ENCODE data around the gene C9orf153. TPM values are rescaled to one million over a fixed set of nuclear protein-coding genes. Genes with fewer than 3 reads are reported as not detected.
"Not testable (repeated sequence)": the region's sequence is repeated elsewhere in the genome, so short reads cannot be mapped to it uniquely, and the experiment has no call there.

Gene C9orf153
- polyA plus RNA-seq (2014; cell fraction: cytosol; rRNA removed), result 0.12 TPM in 1 of 2 replicates, not detected in the other
- 0.55 TPM in 1 of 2 replicates, not detected in the other for polyA plus RNA-seq (2014; cell fraction: nucleus; rRNA removed)

- DNase-seq (ENCODE audit: low spot score), result peak; percentile 28
Observed at GRCh38 chr9:86259557-86259956, at the start of gene C9orf153. Gene C9orf153, minus strand, starts transcription at chr9:86259657. Its CDS starts 30,054 bp downstream, at chr9:86229603.

DNA sequence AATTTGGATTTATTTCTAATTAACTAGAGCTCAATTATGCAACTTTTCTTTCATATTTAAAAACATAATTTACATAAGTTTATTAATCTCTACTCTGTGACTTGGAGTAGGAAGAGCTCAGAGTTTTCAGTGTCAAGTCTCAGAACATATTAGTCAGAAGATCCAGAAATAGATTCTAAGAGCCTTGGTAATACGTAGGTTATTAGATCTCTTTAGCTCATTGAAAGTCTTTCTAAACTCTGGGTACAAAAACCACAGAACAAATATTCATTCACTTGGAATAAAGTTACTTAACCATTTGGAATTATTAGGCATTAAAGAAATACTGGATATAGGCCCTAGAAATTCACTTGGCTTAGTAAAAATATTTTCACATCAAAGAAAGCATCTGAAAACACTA, 49.2 kb upstream of the C9orf153 start:
- DNase-seq (ENCODE audit: low spot score), result no peak

DNA sequence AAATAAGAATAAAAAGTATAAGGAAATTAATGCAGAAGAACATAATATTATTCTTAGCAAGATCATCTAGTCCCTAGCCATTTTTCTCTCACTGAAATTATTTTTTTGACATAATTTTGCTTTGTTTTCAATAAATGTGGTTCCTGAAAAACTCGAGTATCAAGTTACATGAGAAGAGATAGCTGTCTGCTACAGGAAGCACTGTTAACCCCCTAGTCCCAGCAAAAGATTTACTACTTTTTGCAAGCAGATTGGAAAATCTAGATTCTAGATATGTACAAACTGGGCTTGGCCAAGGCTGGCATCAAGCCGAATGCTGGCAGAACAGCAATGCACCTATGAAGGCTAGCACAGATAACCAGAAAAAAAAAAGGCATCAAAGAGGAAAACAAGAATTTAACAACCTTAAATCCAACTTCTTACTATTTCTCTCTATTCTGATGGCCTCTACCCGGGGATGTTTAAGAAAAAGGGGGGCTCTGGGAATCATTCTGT, 44.8 kb upstream of the C9orf153 start:
- DNase-seq (ENCODE audit: low spot score), result no peak

DNA sequence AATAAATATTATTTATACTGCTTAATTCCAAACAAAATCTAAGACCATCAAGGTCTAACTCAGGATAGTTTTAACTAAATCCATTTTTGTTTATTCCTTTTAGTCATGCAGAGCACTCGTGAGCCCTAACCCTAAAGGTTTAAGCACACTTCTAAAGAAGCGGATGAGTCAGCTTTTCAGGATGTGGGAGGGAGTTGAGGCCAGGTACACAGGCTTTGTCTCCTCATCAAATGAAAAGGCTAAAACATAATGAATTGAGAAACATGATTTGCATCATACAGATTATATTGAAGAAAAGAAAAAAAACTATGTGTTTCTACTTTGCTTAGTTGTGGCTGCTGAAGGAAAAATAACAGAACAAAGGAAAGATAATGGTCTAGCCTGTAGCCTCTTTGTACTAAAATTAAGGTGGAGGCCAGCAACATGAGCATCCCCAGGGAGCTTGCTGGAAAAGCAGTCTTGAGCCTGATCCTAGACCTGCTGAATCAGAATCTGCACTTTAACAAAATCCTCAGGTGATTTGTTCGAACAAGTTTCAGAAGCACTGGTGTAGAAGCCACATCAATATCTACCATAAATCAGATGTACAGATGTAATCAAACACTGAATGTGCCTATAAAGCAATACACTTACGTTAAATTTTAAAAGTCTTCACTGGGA, 44.0 kb upstream of the C9orf153 start:
- no peak for DNase-seq (ENCODE audit: low spot score)

GRCh38 chr9:86301686-86302085, 42.2 kb upstream of the C9orf153 start:
- DNase-seq (ENCODE audit: low spot score), result no peak

GRCh38 chr9:86300701-86301100, 41.2 kb upstream of the C9orf153 start:
- DNase-seq (ENCODE audit: low spot score), result no peak

GRCh38 chr9:86298873-86299272, 39.4 kb upstream of the C9orf153 start:
- DNase-seq (ENCODE audit: low spot score), result no peak

DNA sequence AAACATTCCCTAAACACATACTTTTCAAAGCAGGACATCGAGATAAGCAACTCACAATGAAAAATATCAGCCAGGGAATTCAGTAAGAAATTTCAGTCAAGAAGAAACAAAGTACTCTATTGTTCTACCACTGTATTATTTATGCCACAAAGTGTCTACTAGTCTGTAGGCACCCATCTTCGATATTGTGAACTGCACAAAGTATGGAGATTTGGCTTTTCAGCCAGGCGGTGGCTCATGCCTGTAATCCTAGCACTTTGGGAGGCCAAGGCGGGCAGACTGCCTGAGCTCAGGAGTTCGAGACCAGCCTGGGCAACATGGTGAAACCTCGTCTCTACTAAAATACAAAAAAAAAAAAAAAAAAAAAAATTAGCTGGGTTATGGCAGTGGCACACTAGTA, 30.9 kb upstream of the C9orf153 start:
- DNase-seq (ENCODE audit: low spot score), result not testable (repeated sequence)

- DNase-seq (ENCODE audit: low spot score), result no peak
Observed at GRCh38 chr9:86288499-86289198, 29.2 kb upstream of the C9orf153 start.

DNA sequence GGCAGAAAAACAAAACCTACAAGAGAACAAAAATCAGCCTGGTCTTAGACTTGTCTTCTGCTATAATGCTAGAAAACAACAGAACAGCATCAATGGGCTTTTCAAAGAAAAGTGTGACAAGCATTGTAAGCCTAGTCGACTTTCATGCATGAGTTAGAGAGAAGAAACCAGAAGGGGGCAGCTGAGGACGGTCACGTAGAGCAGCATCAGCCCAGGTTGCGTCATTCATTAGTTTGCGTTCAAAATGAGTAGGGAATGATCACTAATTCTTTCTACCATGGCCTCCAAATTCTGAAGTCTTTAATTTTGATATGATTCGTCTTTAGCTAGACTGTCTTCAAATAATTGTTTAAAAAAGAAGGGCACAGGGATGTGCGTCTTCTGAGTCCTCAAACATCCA, 27.6 kb upstream of the C9orf153 start:
- DNase-seq (ENCODE audit: low spot score), result no peak

DNA sequence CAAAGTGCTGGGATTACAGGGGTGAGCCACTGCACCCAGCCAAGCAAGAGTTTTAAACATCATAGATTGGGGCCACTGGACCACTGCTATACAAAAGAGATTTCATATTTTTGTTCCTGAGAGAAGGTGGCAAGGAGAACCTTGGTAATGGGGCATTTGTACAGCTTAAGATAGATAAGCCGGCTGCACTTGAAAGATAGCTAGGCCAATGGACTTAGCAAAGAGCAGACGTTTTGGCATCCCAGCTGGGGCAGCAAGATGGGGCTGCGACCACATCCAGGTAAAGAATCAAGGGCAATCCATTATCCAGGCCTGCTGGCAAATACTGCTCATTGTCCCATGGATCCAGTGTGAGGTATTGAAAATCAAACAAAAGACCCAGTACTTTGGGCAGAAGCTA, 26.8 kb upstream of the C9orf153 start:
- DNase-seq (ENCODE audit: low spot score), result no peak

GRCh38 chr9:86285261-86285660, 25.8 kb upstream of the C9orf153 start:
- DNase-seq (ENCODE audit: low spot score), result no peak

DNA sequence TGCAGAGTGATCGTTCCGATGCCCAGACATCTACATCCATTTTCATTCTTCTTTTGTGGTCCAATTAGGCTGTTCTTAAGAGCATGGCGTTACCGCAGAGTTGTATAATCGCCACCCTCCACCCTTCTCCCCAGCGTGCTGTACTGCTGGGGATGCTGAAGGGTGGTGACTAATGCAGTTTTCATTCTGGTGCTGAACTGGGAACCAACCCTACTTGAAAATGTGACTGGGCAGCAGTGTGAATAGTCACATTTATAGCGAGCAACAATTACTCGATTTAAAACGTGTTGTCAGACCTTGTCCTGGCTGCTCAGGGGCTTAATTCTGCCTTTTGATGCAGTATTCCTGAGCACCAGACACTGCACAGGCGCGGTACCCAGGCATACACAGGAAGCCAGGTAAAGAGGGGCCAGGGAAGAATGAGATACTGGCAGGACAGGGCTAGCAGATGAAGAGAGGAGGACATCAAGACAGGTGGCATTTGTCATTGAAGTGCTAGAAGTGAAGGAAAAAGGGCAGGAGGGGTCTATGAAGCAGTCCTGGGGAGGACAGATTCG, 23.6 kb upstream of the C9orf153 start:
- no peak for DNase-seq (ENCODE audit: low spot score)

DNA sequence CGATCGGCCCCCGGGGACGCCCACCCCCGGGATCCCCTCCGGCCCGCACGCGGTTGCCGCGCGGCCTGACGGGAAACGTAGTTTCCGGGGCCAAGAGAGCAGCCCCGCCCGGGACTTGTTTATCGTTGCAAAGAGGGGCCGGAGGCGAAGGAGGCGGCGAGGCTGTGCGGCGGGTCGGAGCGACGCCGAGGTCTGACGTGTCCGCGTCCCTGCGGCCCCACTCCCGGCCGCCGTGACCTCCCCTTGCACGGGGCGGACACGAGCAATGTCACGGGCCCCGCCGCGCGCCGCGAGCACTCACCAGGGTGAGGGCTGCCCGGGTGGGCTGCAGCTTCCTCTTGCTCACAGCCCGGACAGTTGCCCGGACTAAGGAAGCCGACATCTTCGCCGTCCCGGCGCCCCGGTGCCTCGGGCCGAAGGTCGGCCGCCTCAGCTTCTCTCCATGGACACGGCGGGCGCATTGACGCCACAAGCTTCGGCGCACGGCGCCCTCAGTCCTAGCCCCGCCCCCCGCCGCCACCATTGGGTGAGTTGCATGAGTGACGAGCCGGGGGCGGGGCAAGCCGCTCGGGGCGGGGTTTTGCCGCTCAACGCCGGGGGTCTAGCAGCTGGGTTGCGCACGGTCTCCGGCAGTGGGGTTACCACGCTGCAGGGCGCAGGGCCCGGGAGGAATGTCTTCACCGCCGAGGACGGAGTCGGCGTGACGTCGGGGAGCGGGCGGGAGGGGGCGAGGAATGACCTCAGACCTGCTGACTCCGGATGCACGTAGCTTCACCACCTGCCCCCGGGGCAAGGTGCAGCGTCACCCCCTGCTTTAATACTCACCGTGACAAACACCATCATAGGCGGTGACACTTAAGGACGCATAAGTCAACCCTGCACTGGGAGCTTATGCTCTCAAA, 22.9 kb upstream of the C9orf153 start, which contains the start of gene ISCA1:
TSS of gene ISCA1 (minus strand) at position 462 of the 902 bp plus-strand sequence. CDS start at position 382, 80 bp downstream.
- peak; percentile 93 for DNase-seq (ENCODE audit: low spot score)

DNA sequence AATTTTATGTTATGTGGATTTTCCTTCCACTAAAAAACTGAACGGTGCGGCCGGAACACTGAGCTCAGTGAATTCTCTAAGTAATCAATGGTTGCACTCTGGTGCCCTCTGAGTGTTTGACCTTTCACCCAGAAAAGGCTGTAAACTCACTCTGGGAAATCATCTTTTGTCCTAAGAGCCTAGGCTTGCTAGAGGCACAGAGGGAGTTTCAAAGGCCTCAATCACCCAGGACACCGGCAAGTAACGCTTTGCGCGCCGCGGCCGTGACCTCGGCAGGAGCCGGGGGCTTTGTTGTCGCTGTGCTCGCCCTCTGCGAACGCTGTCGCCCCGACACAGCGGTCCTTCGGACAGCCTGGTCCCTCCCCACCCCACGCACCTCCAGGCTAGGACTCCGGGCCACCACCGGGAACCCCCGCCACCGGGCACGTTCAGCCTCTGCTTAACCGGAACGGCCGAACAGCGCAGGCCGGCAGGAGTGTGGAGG, 22.2 kb upstream of the C9orf153 start:
- DNase-seq (ENCODE audit: low spot score), result peak; percentile 60

DNA sequence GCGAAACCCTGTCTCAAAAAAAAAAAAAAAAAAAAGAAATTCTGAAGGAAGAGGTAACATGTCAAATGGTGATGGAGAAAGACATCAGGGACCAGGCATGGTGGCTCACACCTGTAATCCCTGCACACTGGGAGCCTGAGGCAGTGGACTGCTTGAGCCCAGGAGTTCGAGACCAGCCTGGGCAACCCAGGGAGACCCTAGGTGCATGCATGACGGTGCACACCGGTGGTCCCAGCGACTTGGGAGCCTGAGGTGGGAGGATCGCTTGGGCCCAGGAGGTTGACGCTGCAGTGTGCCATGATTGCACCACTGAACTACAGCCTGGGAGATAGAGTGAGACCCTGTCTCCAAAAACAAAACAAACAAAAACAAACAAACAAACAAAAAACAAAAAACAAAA, 21.1 kb upstream of the C9orf153 start:
- no peak for DNase-seq (ENCODE audit: low spot score)

GRCh38 chr9:86279839-86280238, 20.4 kb upstream of the C9orf153 start:
- DNase-seq (ENCODE audit: low spot score), result no peak

DNA sequence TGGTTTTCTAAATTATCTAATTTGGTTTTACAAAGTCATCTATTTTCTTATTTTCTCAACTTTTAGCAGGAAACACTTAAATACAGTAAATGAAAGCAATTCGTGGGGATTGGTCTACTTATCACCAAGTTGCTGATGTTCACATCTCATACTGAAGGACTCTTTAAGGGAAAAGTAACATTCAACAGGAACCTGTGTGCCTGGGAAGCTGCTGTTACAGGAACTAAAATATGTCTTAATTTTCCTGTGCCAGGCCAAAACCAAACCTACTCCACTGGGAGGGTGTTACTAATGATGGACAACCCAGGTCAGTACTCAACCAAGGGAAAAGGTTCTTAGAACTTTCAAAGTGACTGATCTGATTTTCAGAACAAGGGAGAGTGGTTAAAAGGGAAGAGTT, 17.6 kb upstream of the C9orf153 start:
- DNase-seq (ENCODE audit: low spot score), result no peak

DNA sequence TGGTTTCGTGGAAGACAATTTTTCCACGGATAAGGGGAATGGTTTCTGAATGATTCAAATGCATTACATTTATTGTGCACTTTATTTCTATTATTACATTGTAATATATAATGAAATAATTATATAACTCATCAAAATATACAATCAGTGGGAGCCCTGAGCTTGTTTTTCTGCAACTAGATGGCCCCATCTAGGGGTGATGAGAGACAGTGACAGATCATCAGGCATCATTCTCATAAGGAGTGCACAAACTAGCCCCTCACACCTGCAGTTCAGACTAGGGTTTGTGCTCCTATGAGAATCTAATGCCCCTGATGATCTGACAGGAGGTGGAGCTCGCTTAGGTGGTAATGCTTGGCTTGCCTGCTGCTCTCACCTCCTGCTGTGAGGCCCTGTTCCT, 16.5 kb upstream of the C9orf153 start:
- DNase-seq (ENCODE audit: low spot score), result no peak

GRCh38 chr9:86274821-86275643, 15.6 kb upstream of the C9orf153 start:
- no peak for DNase-seq (ENCODE audit: low spot score)

Data from SK-N-DZ (cell line).